CD4-positive, alpha-beta T cell treated with Interleukin-15 for 1 hour (primary cell): ENCODE measurements around the gene KLHL9.

Source experiments
- DNase-seq: peaks from one replicate; pipeline ENCODE4 v3.0.0-alpha.2; 2020

KLHL9 gene

GRCh38 chr9:21317956-21318923 is 17.0 kb downstream of the KLHL9 start:
- no peak for DNase-seq

- DNase-seq: no peak
Measured at GRCh38 chr9:21316860-21317259, 18.3 kb downstream of the KLHL9 start.

GRCh38 chr9:21316032-21316842 is 19.0 kb downstream of the KLHL9 start:
- no peak for DNase-seq

- no peak for DNase-seq
Measured at GRCh38 chr9:21314152-21314551, 21.1 kb downstream of the KLHL9 start.

GRCh38 chr9:21311889-21312288 is 23.3 kb downstream of the KLHL9 start:
- DNase-seq: no peak

- no peak for DNase-seq
Measured at GRCh38 chr9:21305213-21305612, 30.0 kb downstream of the KLHL9 start, which contains the start of gene IFNA5. Gene IFNA5, minus strand, starts transcription at chr9:21305313. Its CDS starts 57 bp downstream, at chr9:21305256.

GRCh38 chr9:21295992-21296391 is 39.2 kb downstream of the KLHL9 start:
- DNase-seq: no peak

GRCh38 chr9:21294904-21295538 is 40.2 kb downstream of the KLHL9 start:
- DNase-seq: no peak

GRCh38 chr9:21294364-21294774 is 40.8 kb downstream of the KLHL9 start:
- no peak for DNase-seq

GRCh38 chr9:21289848-21290247 is 45.4 kb downstream of the KLHL9 start:
- DNase-seq: no peak

GRCh38 chr9:21287280-21287679 is 47.9 kb downstream of the KLHL9 start:
- no peak for DNase-seq

GRCh38 chr9:21286659-21287058 is 48.5 kb downstream of the KLHL9 start:
- DNase-seq: no peak

GRCh38 chr9:21286099-21286498 is 49.1 kb downstream of the KLHL9 start:
- no peak for DNase-seq

- DNase-seq: no peak
Measured at GRCh38 chr9:21281275-21281674, 53.9 kb downstream of the KLHL9 start.
